K562 (cell line): Measurements from ENCODE around the gene HTR4. TPM values are rescaled to one million over a fixed set of nuclear protein-coding genes. Genes with fewer than 3 reads are reported as not detected.

Experiments used
- CBFA2T2 ChIP-seq: fragments of 450-650 bp; conservative IDR thresholded peaks from 2 replicates; pipeline ENCODE4 v1.6.1; 2017; ENCODE audit warnings: mild to moderate bottlenecking
- CC2D1A ChIP-seq: fragments of 450-650 bp; IDR thresholded peaks from 2 replicates; pipeline ENCODE4 v1.6.1; 2017; ENCODE audit warnings: mild to moderate bottlenecking
- FOSL1 ChIP-seq: fragments of 200-800 bp; sonication (Bioruptor generic); conservative IDR thresholded peaks from 2 replicates; pipeline ENCODE4 v1.6.1; 2016; ENCODE audit warnings: missing genetic modification characterization, missing compliant biosample characterization
- HMG20B ChIP-seq: fragments of 250-450 bp; sonication (Bioruptor Pico); IDR thresholded peaks from 2 replicates; pipeline ENCODE4 v1.5.0; 2021; ENCODE audit warnings: mild to moderate bottlenecking
- JUN ChIP-seq, 2 experiments: sonication (generic) in 1 of 2; formaldehyde crosslinking in 1 of 2; IDR thresholded peaks; 2 replicates each; pipeline versions ENCODE4 v1.6.1 to v1.8.0; 2012 to 2022; ENCODE audit warnings: borderline replicate concordance in 2 of 2, mild to moderate bottlenecking in 2 of 2, improper control_type of control experiment in 1 of 2, low read depth in 1 of 2, low read length in 1 of 2, missing genetic modification reagents in 1 of 2
- MYC ChIP-seq, 2 experiments: fragments of 250-450 bp in 1 of 2; sonication (Bioruptor Pico) in 1 of 2; IDR thresholded peaks; 2 replicates each; pipeline versions ENCODE4 v1.5.1 to v1.6.1; 2012 to 2021; ENCODE audit warnings: low read depth in 2 of 2, borderline replicate concordance in 1 of 2, improper control_type of control experiment in 1 of 2, low read length in 1 of 2, mild to moderate bottlenecking in 1 of 2, moderate library complexity in 1 of 2
- MYNN ChIP-seq, 2 experiments: sonication (generic); formaldehyde crosslinking in 1 of 2; IDR thresholded peaks; 2 replicates each; pipeline versions ENCODE4 v1.5.0 to v1.6.1; 2016 to 2020; ENCODE audit warnings: antibody characterized with exemption in 1 of 2, missing genetic modification reagents in 1 of 2
- RAD51 ChIP-seq: fragments of 450-650 bp; IDR thresholded peaks from 2 replicates; pipeline ENCODE4 v1.7.1; 2016; ENCODE audit warnings: low read depth, mild to moderate bottlenecking, borderline replicate concordance
- RBBP5 ChIP-seq: fragments of 200-600 bp; sonication (generic); IDR thresholded peaks from 2 replicates; pipeline ENCODE4 v1.6.1; 2012; ENCODE audit warnings: borderline replicate concordance, mild to moderate bottlenecking, low read length, control low read depth, inconsistent platforms; ENCODE audit not compliant: insufficient read depth, poor library complexity, severe bottlenecking
- SMARCA4 ChIP-seq: fragments of 450-650 bp; IDR thresholded peaks from 2 replicates; pipeline ENCODE4 v1.6.1; 2016
- SMARCC2 ChIP-seq: fragments of 450-650 bp; IDR thresholded peaks from 2 replicates; pipeline ENCODE4 v1.6.1; 2017; ENCODE audit warnings: antibody characterized with exemption, moderate library complexity, mild to moderate bottlenecking, low read depth
- SMARCE1 ChIP-seq: fragments of 450-650 bp; IDR thresholded peaks from 2 replicates; pipeline ENCODE4 v1.7.1; 2016; ENCODE audit warnings: mild to moderate bottlenecking
- SUPT5H ChIP-seq: fragments of 450-650 bp; IDR thresholded peaks from 2 replicates; pipeline ENCODE4 v1.6.1; 2016
- U2AF2 ChIP-seq: fragments of 200-400 bp; formaldehyde crosslinking; optimal IDR thresholded peaks from 2 replicates; pipeline ENCODE3; 2017; ENCODE audit warnings: low read depth, mild to moderate bottlenecking, low read length
- XRCC4 ChIP-seq: IDR thresholded peaks from one replicate; pipeline ENCODE4 v1.6.1; 2011; ENCODE audit not compliant: insufficient read depth, insufficient read length; ENCODE audit errors: extremely low read depth
- ZNF175 ChIP-seq: fragments of 200-800 bp; sonication (Bioruptor generic); IDR thresholded peaks from 2 replicates; pipeline ENCODE4 v1.6.1; 2016; ENCODE audit warnings: low read depth, mild to moderate bottlenecking, missing genetic modification characterization, missing compliant biosample characterization
- ZZZ3 ChIP-seq: fragments of 450-650 bp; IDR thresholded peaks from 2 replicates; pipeline ENCODE4 v1.6.1; 2016; ENCODE audit warnings: antibody characterized with exemption, mild to moderate bottlenecking, moderate library complexity
- polyA plus RNA-seq, 8 experiments: library from polyadenylated mRNA; depleted of rRNA in 4 of 8; stranded (reverse) in 5 of 8; unstranded in 3 of 8; fragments of >200 nt; fragmentation: Nextera tagmentation in 2 of 8; fragmentation: Illumina TruSeq in 1 of 8; extraction: Ambion mirVana in 2 of 8; extraction: Trizol in 1 of 8; gene quantifications; 2 replicates each; pipeline versions ENCODE4 v1.2.1 to v1.2.3, GENCODE V29; 2011 to 2014; ENCODE audit warnings: inconsistent platforms in 1 of 8, missing spikeins in 1 of 8
- total RNA-seq, 7 experiments: library from RNA; depleted of rRNA in 6 of 7; stranded (reverse); fragments of >200 nt in 6 of 7; fragmentation: Illumina TruSeq in 2 of 7; extraction: Trizol in 2 of 7; gene quantifications; 2 replicates each; pipeline versions ENCODE4 v1.2.1 to v1.2.3, GENCODE V29; 2011 to 2021; ENCODE audit warnings: low replicate concordance in 1 of 7
- TF ChIP-seq, protein P1 (sequence below): sonication (generic); formaldehyde crosslinking; IDR thresholded peaks from 2 replicates; pipeline ENCODE4 v1.8.1; 2023; ENCODE audit warnings: mild to moderate bottlenecking, missing genetic modification reagents
- TF ChIP-seq, protein P2 (sequence below): fragments of 200-800 bp; sonication (Bioruptor generic); IDR thresholded peaks from 2 replicates; pipeline ENCODE4 v1.6.1; 2017; ENCODE audit warnings: missing genetic modification characterization, missing compliant biosample characterization
- TF ChIP-seq, protein P3 (sequence below): IDR thresholded peaks from 2 replicates; pipeline ENCODE4 v1.6.1; 2012; ENCODE audit warnings: low read depth, low read length, improper control_type of control experiment, borderline replicate concordance

Gene HTR4
- total and polyA plus RNA-seq, 9 of the 15 experiments (the other 6 are each of a cell fraction or from before 2014, with no cell fraction given) = 0.13 TPM; not detected in 8

DNA sequence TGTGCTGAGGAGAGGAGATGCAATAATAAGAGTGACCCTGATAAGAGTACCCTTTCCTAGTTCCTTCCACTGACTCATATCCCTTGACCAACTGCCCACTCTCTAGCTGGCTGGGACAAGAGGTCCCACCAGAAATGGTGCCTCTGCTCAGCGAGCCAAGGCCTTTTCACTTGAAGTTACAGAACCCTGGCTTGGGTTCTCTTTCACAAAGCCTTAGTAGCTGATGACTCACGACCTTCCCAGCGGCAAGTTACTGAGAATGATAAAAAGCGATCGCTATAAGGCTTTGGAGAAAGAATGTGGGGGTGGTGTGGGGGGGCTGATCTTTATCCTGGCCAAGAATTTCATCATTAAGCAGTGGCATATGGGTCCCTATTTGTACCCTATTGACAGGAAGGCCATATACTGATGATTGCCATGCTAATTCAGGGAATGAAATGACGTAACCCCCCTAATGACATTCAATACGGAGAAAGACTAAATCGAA is 180.3 kb downstream of the HTR4 start (continued):
- TF ChIP-seq, protein P1, sequence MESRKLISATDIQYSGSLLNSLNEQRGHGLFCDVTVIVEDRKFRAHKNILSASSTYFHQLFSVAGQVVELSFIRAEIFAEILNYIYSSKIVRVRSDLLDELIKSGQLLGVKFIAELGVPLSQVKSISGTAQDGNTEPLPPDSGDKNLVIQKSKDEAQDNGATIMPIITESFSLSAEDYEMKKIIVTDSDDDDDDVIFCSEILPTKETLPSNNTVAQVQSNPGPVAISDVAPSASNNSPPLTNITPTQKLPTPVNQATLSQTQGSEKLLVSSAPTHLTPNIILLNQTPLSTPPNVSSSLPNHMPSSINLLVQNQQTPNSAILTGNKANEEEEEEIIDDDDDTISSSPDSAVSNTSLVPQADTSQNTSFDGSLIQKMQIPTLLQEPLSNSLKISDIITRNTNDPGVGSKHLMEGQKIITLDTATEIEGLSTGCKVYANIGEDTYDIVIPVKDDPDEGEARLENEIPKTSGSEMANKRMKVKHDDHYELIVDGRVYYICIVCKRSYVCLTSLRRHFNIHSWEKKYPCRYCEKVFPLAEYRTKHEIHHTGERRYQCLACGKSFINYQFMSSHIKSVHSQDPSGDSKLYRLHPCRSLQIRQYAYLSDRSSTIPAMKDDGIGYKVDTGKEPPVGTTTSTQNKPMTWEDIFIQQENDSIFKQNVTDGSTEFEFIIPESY (CRISPR knock-in tag) = no peak
- peak; percentile 81 for TF ChIP-seq SMARCA4
- peak; percentile 52; the same call in 1 of the 2 replicates for TF ChIP-seq SMARCC2
- no peak for TF ChIP-seq ZZZ3
- TF ChIP-seq, protein P2, sequence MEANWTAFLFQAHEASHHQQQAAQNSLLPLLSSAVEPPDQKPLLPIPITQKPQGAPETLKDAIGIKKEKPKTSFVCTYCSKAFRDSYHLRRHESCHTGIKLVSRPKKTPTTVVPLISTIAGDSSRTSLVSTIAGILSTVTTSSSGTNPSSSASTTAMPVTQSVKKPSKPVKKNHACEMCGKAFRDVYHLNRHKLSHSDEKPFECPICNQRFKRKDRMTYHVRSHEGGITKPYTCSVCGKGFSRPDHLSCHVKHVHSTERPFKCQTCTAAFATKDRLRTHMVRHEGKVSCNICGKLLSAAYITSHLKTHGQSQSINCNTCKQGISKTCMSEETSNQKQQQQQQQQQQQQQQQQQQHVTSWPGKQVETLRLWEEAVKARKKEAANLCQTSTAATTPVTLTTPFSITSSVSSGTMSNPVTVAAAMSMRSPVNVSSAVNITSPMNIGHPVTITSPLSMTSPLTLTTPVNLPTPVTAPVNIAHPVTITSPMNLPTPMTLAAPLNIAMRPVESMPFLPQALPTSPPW (CRISPR knock-in tag) = peak; percentile 44; the same call in 1 of the 2 replicates
- TF ChIP-seq RBBP5 = no peak
- TF ChIP-seq FOSL1 (tag) = peak; percentile 85
- no peak for TF ChIP-seq XRCC4
- TF ChIP-seq CC2D1A = 0 out of 2 replicates have a peak, but pooled peaks have one; percentile 17
- TF ChIP-seq RAD51 = no peak
- no peak for TF ChIP-seq U2AF2
- TF ChIP-seq ZNF175 (CRISPR knock-in tag) = no peak
- no peak for TF ChIP-seq SUPT5H
- TF ChIP-seq, protein P3, sequence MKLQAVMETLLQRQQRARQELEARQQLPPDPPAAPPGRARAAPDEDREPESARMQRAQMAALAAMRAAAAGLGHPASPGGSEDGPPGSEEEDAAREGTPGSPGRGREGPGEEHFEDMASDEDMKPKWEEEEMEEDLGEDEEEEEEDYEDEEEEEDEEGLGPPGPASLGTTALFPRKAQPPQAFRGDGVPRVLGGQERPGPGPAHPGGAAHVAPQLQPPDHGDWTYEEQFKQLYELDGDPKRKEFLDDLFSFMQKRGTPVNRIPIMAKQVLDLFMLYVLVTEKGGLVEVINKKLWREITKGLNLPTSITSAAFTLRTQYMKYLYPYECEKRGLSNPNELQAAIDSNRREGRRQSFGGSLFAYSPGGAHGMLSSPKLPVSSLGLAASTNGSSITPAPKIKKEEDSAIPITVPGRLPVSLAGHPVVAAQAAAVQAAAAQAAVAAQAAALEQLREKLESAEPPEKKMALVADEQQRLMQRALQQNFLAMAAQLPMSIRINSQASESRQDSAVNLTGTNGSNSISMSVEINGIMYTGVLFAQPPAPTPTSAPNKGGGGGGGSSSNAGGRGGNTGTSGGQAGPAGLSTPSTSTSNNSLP = peak; percentile 56; the same call in 1 of the 2 replicates
- TF ChIP-seq SMARCE1 = peak; percentile 81
- 0 out of 2 replicates have a peak, but pooled peaks have one; percentile 17 for TF ChIP-seq JUN (IDR thresholded peaks at IDR 0.05; ENCODE audit: borderline replicate concordance, low read depth, low read length)
- no peak for TF ChIP-seq JUN (CRISPR knock-in tag; IDR thresholded peaks at IDR 0.05; ENCODE audit: borderline replicate concordance)
- TF ChIP-seq MYNN (IDR thresholded peaks at IDR 0.05) = peak; percentile 41; the same call in 1 of the 2 replicates
- no peak for TF ChIP-seq MYNN (CRISPR knock-in tag; IDR thresholded peaks at IDR 0.05)
- no peak for TF ChIP-seq HMG20B (CRISPR knock-in tag)
- TF ChIP-seq MYC (IDR thresholded peaks at IDR 0.05; ENCODE audit: low read depth, low read length) = no peak
- no peak for TF ChIP-seq MYC (CRISPR knock-in tag; IDR thresholded peaks at IDR 0.05; ENCODE audit: borderline replicate concordance, low read depth)
- TF ChIP-seq CBFA2T2 = no peak
